ENCODE measurements around the gene RNF224. TPM values are rescaled to one million over a fixed set of nuclear protein-coding genes. Genes with fewer than 3 reads are reported as not detected.

Gene RNF224
- total and polyA plus RNA-seq, 2 of the 13 experiments (the other 11 are each of a cell fraction or from before 2014, with no cell fraction given): 0.09 TPM; not detected in 1

GRCh38 chr9:137277329-137278041 is 50.2 kb downstream of the RNF224 start, which contains the start of gene TOR4A (continued):
- TF ChIP-seq POLR2G (IDR thresholded peaks at IDR 0.05; ENCODE audit: low read depth, low read length): peak; percentile 84
- TF ChIP-seq REL (CRISPR knock-in tag; conservative IDR thresholded peaks at IDR 0.05): no peak
- no peak for TF ChIP-seq ZFYVE20 (CRISPR knock-in tag; IDR thresholded peaks at IDR 0.05; ENCODE audit: borderline replicate concordance, low read depth)
- TF ChIP-seq U2AF2 (IDR thresholded peaks at IDR 0.05; ENCODE audit: low read depth, low read length): no peak
- no peak for TF ChIP-seq NBN (conservative IDR thresholded peaks at IDR 0.05)
- no peak for TF ChIP-seq FOXA1 (IDR thresholded peaks at IDR 0.05)
- TF ChIP-seq FOXA1 (CRISPR knock-in tag; IDR thresholded peaks at IDR 0.05): peak; percentile 70
- TF ChIP-seq ZNF280B (CRISPR knock-in tag; IDR thresholded peaks at IDR 0.05; ENCODE audit: borderline replicate concordance): no peak
- peak; percentile 69; the same call in 1 of the 2 replicates for TF ChIP-seq RXRB (CRISPR knock-in tag; IDR thresholded peaks at IDR 0.05; ENCODE audit: borderline replicate concordance)
- peak; percentile 40 for TF ChIP-seq SKI (IDR thresholded peaks at IDR 0.05; ENCODE audit: partially characterized antibody)
- TF ChIP-seq ZFY (CRISPR knock-in tag; IDR thresholded peaks at IDR 0.05): peak; percentile 95
- TF ChIP-seq ZNF335 (CRISPR knock-in tag; IDR thresholded peaks at IDR 0.05): peak; percentile 81; the same call in 1 of the 2 replicates
- TF ChIP-seq ZNF230 (CRISPR knock-in tag; IDR thresholded peaks at IDR 0.05): no peak
- TF ChIP-seq DDIT3 (CRISPR knock-in tag; IDR thresholded peaks at IDR 0.05): no peak
- peak; percentile 65 for TF ChIP-seq PAXIP1 (CRISPR knock-in tag; conservative IDR thresholded peaks at IDR 0.05)
- no peak for TF ChIP-seq EED (CRISPR knock-in tag; IDR thresholded peaks at IDR 0.05)
- TF ChIP-seq ZNF207 (IDR thresholded peaks at IDR 0.05; ENCODE audit: borderline replicate concordance): no peak
- no peak for TF ChIP-seq RAD51 (IDR thresholded peaks at IDR 0.05; ENCODE audit: borderline replicate concordance)
- TF ChIP-seq ZNF777 (CRISPR knock-in tag; IDR thresholded peaks at IDR 0.05): peak; percentile 65
- peak; percentile 5 for TF ChIP-seq AGO1 (IDR thresholded peaks at IDR 0.05; ENCODE audit: low read depth, low read length, poor library complexity, severe bottlenecking)
- TF ChIP-seq PRMT3 (CRISPR knock-in tag; IDR thresholded peaks at IDR 0.05; ENCODE audit: borderline replicate concordance, low read depth): no peak
- peak in 1 of 2 experiments; percentile 97; a peak in 2 of 4 replicates for TF ChIP-seq KLF16 (CRISPR knock-in tag; IDR thresholded peaks at IDR 0.05)
- TF ChIP-seq ZBTB20 (CRISPR knock-in tag; IDR thresholded peaks at IDR 0.05; ENCODE audit: borderline replicate concordance, low read depth): peak; percentile 66
- no peak for TF ChIP-seq TBP (CRISPR knock-in tag; IDR thresholded peaks at IDR 0.05)
